GM23338 (cell line): ENCODE measurements around the gene RABIF. TPM values are rescaled to one million over a fixed set of nuclear protein-coding genes. Genes with fewer than 3 reads are reported as not detected.

Source experiments
- ATAC-seq: fragments of 200-7000 bp; cut with Tn5 transposase; 3 replicates; pipeline ENCODE4 v1.9.1; 2020
- DNase-seq: peaks from one replicate; pipeline ENCODE4 v3.0.0-alpha.2; 2015; ENCODE audit warnings: low spot score
- H2AFZ ChIP-seq: fragments of 200-600 bp; sonication (generic); 2 replicates; pipeline ENCODE4 v1.8.0; 2016; ENCODE audit warnings: antibody characterized with exemption, mild to moderate bottlenecking, moderate library complexity
- H3F3A ChIP-seq: fragments of 200-600 bp; sonication (generic); replicated peaks from 2 replicates; pipeline ENCODE4 v1.8.0; 2017; ENCODE audit warnings: antibody characterized with exemption, mixed run types, low read depth
- H3K27ac ChIP-seq: fragments of 200-600 bp; sonication (generic); 2 replicates; pipeline ENCODE4 v1.6.1; 2016; ENCODE audit warnings: low read depth
- H3K27me3 ChIP-seq: fragments of 200-600 bp; sonication (generic); 2 replicates; pipeline ENCODE4 v1.8.0; 2016; ENCODE audit warnings: mild to moderate bottlenecking, mixed run types, moderate library complexity; ENCODE audit not compliant: insufficient read depth
- H3K36me3 ChIP-seq: fragments of 200-600 bp; sonication (generic); 2 replicates; pipeline ENCODE4 v1.8.0; 2016; ENCODE audit warnings: mild to moderate bottlenecking; ENCODE audit not compliant: insufficient read depth
- H3K4me1 ChIP-seq: fragments of 200-600 bp; sonication (generic); 2 replicates; pipeline ENCODE4 v1.8.0; 2016; ENCODE audit warnings: mild to moderate bottlenecking, moderate library complexity; ENCODE audit not compliant: insufficient read depth
- H3K4me2 ChIP-seq: fragments of 200-600 bp; sonication (generic); 2 replicates; pipeline ENCODE4 v1.7.1; 2017; ENCODE audit warnings: mixed run types
- H3K4me3 ChIP-seq: fragments of 200-600 bp; sonication (generic); 2 replicates; pipeline ENCODE4 v1.6.1; 2016; ENCODE audit warnings: mixed run types
- H3K79me2 ChIP-seq: fragments of 200-600 bp; sonication (generic); replicated peaks from 2 replicates; pipeline ENCODE4 v1.8.0; 2017; ENCODE audit warnings: mild to moderate bottlenecking; ENCODE audit not compliant: insufficient read depth
- H3K9me2 ChIP-seq: fragments of 200-600 bp; sonication (generic); 2 replicates; pipeline ENCODE4 v1.8.0; 2017; ENCODE audit not compliant: insufficient read depth
- H4K20me1 ChIP-seq: fragments of 200-600 bp; sonication (generic); replicated peaks from 2 replicates; pipeline ENCODE4 v1.8.0; 2017; ENCODE audit warnings: mild to moderate bottlenecking; ENCODE audit not compliant: insufficient read depth
- H3K27ac Mint-ChIP-seq: 2 replicates; pipeline ENCODE4 v1.8.0; 2020; ENCODE audit warnings: inconsistent platforms, mild to moderate bottlenecking, moderate library complexity, mixed read lengths
- H3K27me3 Mint-ChIP-seq: 3 replicates; pipeline ENCODE4 v1.8.0; 2022; ENCODE audit warnings: low read depth, mild to moderate bottlenecking, moderate library complexity, mixed read lengths, inconsistent platforms; ENCODE audit not compliant: insufficient read depth, poor library complexity
- H3K36me3 Mint-ChIP-seq: 3 replicates; pipeline ENCODE4 v1.8.0; 2021; ENCODE audit warnings: low read depth, mild to moderate bottlenecking, inconsistent platforms, moderate library complexity, mixed read lengths
- H3K4me1 Mint-ChIP-seq: 3 replicates; pipeline ENCODE4 v1.8.0; 2020; ENCODE audit warnings: mild to moderate bottlenecking, inconsistent platforms, mixed read lengths
- H3K4me3 Mint-ChIP-seq: 3 replicates; pipeline ENCODE4 v1.8.0; 2021; ENCODE audit warnings: moderate library complexity, mild to moderate bottlenecking, inconsistent platforms, mixed read lengths
- H3K9me3 Mint-ChIP-seq: 3 replicates; pipeline ENCODE4 v1.8.0; 2020; ENCODE audit warnings: moderate library complexity, mild to moderate bottlenecking, inconsistent platforms, mixed read lengths
- CREB1 ChIP-seq: fragments of 250-450 bp; sonication (Bioruptor Pico); IDR thresholded peaks from 2 replicates; pipeline ENCODE4 v1.5.0; 2020; ENCODE audit warnings: low read depth, mild to moderate bottlenecking, moderate library complexity
- EZH2 ChIP-seq: fragments of 200-600 bp; sonication (generic); IDR thresholded peaks from one replicate; pipeline ENCODE4 v1.8.0; 2017; ENCODE audit warnings: antibody characterized with exemption, mild to moderate bottlenecking, low read depth; ENCODE audit not compliant: unreplicated experiment
- EZH2phosphoT487 ChIP-seq: fragments of 200-600 bp; sonication (generic); IDR thresholded peaks from one replicate; pipeline ENCODE4 v1.8.1; 2018; ENCODE audit warnings: antibody characterized with exemption; ENCODE audit not compliant: unreplicated experiment
- JUNB ChIP-seq: IDR thresholded peaks from one replicate; pipeline ENCODE4 v1.6.1; 2016; ENCODE audit warnings: antibody characterized with exemption; ENCODE audit not compliant: unreplicated experiment
- NANOG ChIP-seq: IDR thresholded peaks from 2 replicates; pipeline ENCODE4 v1.6.1; 2016; ENCODE audit warnings: antibody characterized with exemption, borderline replicate concordance
- POLR2AphosphoS5 ChIP-seq: IDR thresholded peaks from 2 replicates; pipeline ENCODE4 v1.6.1; 2016; ENCODE audit warnings: antibody characterized with exemption, low read depth
- STAT1 ChIP-seq: IDR thresholded peaks from one replicate; pipeline ENCODE4 v1.6.1; 2016; ENCODE audit warnings: antibody characterized with exemption; ENCODE audit not compliant: unreplicated experiment
- ZNF114 ChIP-seq: fragments of 250-450 bp; sonication (Bioruptor Pico); IDR thresholded peaks from 2 replicates; pipeline ENCODE4 v1.5.0; 2020; ENCODE audit warnings: mild to moderate bottlenecking, moderate library complexity
- ZNF331 ChIP-seq: fragments of 250-450 bp; sonication (Bioruptor Pico); IDR thresholded peaks from 2 replicates; pipeline ENCODE4 v1.5.0; 2020; ENCODE audit warnings: low read depth, mild to moderate bottlenecking, moderate library complexity
- polyA plus RNA-seq: library from polyadenylated mRNA; unstranded; fragments of >200 nt; fragmentation: Nextera tagmentation; extraction: Ambion mirVana; gene quantifications from 2 replicates; pipeline ENCODE4 v1.2.1, GENCODE V29; 2016
- total RNA-seq: library from RNA; depleted of rRNA; stranded (reverse); fragments of >200 nt; shearing (Covaris generic); gene quantifications from 2 replicates; pipeline ENCODE4 v1.2.3, GENCODE V29; 2014
- TF ChIP-seq, protein P1 (sequence below), 2 experiments: fragments of 200-600 bp in 1 of 2; sonication (generic) in 1 of 2; conservative IDR thresholded peaks; 2 replicates each; pipeline versions ENCODE4 v1.5.1 to v1.6.1; 2016 to 2017; ENCODE audit warnings: antibody characterized with exemption in 2 of 2, low read depth in 2 of 2, mild to moderate bottlenecking in 2 of 2, moderate library complexity in 1 of 2
- TF ChIP-seq, protein P2 (sequence below): IDR thresholded peaks from 2 replicates; pipeline ENCODE4 v1.6.1; 2016; ENCODE audit warnings: antibody characterized with exemption
- TF ChIP-seq, protein P3 (sequence below): IDR thresholded peaks from one replicate; pipeline ENCODE4 v1.6.1; 2018; ENCODE audit warnings: antibody characterized with exemption; ENCODE audit not compliant: unreplicated experiment
- TF ChIP-seq, protein P4 (sequence below): fragments of 250-450 bp; sonication (Bioruptor Pico); IDR thresholded peaks from 2 replicates; pipeline ENCODE4 v1.5.0; 2020; ENCODE audit warnings: mild to moderate bottlenecking, moderate library complexity

The RABIF gene
- total and polyA plus RNA-seq, 2 experiments from 2014 or later, result 4.9 to 7.6 TPM

DNA sequence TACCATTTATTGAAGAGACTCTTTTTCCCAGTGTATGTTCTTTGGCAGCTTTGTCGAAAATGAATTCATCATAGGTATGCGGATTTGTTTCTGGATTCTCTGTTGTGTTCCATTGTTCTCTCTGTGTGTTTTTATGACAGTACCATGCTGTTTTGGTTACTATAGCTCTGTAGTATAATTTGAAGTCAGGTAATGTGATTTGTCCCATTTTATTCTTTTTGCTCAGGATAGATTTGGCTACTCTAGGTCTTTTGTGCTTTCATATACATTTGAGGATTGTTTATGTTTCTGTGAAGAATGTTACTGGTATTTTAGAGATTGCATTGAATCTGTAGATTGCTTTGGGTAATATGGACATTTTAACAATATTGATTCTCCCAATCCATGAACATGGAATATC is 43.5 kb upstream of the RABIF start:
- H3K4me2 ChIP-seq, result no peak overlapping the region
- no peaks in the 10 kb centered on the region for H3K27me3 Mint-ChIP-seq
- TF ChIP-seq EZH2phosphoT487, result no peak
- TF ChIP-seq NANOG, result no peak
- no peak for TF ChIP-seq EZH2
- TF ChIP-seq POLR2AphosphoS5, result no peak
- TF ChIP-seq, protein P1, sequence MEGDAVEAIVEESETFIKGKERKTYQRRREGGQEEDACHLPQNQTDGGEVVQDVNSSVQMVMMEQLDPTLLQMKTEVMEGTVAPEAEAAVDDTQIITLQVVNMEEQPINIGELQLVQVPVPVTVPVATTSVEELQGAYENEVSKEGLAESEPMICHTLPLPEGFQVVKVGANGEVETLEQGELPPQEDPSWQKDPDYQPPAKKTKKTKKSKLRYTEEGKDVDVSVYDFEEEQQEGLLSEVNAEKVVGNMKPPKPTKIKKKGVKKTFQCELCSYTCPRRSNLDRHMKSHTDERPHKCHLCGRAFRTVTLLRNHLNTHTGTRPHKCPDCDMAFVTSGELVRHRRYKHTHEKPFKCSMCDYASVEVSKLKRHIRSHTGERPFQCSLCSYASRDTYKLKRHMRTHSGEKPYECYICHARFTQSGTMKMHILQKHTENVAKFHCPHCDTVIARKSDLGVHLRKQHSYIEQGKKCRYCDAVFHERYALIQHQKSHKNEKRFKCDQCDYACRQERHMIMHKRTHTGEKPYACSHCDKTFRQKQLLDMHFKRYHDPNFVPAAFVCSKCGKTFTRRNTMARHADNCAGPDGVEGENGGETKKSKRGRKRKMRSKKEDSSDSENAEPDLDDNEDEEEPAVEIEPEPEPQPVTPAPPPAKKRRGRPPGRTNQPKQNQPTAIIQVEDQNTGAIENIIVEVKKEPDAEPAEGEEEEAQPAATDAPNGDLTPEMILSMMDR (conservative IDR thresholded peaks at IDR 0.05; ENCODE audit: low read depth in 2 of 2), result no peak
- TF ChIP-seq, protein P2, sequence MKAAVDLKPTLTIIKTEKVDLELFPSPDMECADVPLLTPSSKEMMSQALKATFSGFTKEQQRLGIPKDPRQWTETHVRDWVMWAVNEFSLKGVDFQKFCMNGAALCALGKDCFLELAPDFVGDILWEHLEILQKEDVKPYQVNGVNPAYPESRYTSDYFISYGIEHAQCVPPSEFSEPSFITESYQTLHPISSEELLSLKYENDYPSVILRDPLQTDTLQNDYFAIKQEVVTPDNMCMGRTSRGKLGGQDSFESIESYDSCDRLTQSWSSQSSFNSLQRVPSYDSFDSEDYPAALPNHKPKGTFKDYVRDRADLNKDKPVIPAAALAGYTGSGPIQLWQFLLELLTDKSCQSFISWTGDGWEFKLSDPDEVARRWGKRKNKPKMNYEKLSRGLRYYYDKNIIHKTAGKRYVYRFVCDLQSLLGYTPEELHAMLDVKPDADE, result no peak
- no peak for TF ChIP-seq JUNB
- TF ChIP-seq, protein P3, sequence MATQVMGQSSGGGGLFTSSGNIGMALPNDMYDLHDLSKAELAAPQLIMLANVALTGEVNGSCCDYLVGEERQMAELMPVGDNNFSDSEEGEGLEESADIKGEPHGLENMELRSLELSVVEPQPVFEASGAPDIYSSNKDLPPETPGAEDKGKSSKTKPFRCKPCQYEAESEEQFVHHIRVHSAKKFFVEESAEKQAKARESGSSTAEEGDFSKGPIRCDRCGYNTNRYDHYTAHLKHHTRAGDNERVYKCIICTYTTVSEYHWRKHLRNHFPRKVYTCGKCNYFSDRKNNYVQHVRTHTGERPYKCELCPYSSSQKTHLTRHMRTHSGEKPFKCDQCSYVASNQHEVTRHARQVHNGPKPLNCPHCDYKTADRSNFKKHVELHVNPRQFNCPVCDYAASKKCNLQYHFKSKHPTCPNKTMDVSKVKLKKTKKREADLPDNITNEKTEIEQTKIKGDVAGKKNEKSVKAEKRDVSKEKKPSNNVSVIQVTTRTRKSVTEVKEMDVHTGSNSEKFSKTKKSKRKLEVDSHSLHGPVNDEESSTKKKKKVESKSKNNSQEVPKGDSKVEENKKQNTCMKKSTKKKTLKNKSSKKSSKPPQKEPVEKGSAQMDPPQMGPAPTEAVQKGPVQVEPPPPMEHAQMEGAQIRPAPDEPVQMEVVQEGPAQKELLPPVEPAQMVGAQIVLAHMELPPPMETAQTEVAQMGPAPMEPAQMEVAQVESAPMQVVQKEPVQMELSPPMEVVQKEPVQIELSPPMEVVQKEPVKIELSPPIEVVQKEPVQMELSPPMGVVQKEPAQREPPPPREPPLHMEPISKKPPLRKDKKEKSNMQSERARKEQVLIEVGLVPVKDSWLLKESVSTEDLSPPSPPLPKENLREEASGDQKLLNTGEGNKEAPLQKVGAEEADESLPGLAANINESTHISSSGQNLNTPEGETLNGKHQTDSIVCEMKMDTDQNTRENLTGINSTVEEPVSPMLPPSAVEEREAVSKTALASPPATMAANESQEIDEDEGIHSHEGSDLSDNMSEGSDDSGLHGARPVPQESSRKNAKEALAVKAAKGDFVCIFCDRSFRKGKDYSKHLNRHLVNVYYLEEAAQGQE, result no peak
- TF ChIP-seq, protein P4, sequence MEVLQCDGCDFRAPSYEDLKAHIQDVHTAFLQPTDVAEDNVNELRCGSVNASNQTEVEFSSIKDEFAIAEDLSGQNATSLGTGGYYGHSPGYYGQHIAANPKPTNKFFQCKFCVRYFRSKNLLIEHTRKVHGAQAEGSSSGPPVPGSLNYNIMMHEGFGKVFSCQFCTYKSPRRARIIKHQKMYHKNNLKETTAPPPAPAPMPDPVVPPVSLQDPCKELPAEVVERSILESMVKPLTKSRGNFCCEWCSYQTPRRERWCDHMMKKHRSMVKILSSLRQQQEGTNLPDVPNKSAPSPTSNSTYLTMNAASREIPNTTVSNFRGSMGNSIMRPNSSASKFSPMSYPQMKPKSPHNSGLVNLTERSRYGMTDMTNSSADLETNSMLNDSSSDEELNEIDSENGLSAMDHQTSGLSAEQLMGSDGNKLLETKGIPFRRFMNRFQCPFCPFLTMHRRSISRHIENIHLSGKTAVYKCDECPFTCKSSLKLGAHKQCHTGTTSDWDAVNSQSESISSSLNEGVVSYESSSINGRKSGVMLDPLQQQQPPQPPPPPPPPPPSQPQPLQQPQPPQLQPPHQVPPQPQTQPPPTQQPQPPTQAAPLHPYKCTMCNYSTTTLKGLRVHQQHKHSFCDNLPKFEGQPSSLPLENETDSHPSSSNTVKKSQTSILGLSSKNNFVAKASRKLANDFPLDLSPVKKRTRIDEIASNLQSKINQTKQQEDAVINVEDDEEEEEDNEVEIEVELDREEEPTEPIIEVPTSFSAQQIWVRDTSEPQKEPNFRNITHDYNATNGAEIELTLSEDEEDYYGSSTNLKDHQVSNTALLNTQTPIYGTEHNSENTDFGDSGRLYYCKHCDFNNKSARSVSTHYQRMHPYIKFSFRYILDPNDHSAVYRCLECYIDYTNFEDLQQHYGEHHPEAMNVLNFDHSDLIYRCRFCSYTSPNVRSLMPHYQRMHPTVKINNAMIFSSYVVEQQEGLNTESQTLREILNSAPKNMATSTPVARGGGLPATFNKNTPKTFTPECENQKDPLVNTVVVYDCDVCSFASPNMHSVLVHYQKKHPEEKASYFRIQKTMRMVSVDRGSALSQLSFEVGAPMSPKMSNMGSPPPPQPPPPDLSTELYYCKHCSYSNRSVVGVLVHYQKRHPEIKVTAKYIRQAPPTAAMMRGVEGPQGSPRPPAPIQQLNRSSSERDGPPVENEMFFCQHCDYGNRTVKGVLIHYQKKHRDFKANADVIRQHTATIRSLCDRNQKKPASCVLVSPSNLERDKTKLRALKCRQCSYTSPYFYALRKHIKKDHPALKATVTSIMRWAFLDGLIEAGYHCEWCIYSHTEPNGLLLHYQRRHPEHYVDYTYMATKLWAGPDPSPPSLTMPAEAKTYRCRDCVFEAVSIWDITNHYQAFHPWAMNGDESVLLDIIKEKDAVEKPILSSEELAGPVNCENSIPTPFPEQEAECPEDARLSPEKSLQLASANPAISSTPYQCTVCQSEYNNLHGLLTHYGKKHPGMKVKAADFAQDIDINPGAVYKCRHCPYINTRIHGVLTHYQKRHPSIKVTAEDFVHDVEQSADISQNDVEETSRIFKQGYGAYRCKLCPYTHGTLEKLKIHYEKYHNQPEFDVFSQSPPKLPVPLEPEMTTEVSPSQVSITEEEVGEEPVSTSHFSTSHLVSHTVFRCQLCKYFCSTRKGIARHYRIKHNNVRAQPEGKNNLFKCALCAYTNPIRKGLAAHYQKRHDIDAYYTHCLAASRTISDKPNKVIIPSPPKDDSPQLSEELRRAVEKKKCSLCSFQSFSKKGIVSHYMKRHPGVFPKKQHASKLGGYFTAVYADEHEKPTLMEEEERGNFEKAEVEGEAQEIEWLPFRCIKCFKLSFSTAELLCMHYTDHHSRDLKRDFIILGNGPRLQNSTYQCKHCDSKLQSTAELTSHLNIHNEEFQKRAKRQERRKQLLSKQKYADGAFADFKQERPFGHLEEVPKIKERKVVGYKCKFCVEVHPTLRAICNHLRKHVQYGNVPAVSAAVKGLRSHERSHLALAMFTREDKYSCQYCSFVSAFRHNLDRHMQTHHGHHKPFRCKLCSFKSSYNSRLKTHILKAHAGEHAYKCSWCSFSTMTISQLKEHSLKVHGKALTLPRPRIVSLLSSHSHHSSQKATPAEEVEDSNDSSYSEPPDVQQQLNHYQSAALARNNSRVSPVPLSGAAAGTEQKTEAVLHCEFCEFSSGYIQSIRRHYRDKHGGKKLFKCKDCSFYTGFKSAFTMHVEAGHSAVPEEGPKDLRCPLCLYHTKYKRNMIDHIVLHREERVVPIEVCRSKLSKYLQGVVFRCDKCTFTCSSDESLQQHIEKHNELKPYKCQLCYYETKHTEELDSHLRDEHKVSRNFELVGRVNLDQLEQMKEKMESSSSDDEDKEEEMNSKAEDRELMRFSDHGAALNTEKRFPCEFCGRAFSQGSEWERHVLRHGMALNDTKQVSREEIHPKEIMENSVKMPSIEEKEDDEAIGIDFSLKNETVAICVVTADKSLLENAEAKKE (CRISPR knock-in tag), result no peak
- no peak for TF ChIP-seq ZNF331 (CRISPR knock-in tag)
- no peak for TF ChIP-seq CREB1 (CRISPR knock-in tag)
- TF ChIP-seq ZNF114 (CRISPR knock-in tag), result no peak
- TF ChIP-seq STAT1, result no peak
- no peak overlapping the region for H3K27ac Mint-ChIP-seq
- 0 out of 2 replicates have a peak, but pooled peaks cover 3% of the 10 kb centered on the region for H3K4me1 ChIP-seq
- H3K9me2 ChIP-seq, result no peaks in the 10 kb centered on the region
- H3K4me3 ChIP-seq, result no peak overlapping the region
- no peak for ATAC-seq
- H3K9me3 Mint-ChIP-seq, result peaks cover 4% of the 10 kb centered on the region; the same call in 1 of the 3 replicates
- no peak overlapping the region for H3K4me3 Mint-ChIP-seq
- no peak overlapping the region for H2AFZ ChIP-seq
- H3K36me3 Mint-ChIP-seq, result no peaks in the 10 kb centered on the region
- H4K20me1 ChIP-seq, result no peaks in the 10 kb centered on the region
- H3K79me2 ChIP-seq, result no peaks in the 10 kb centered on the region
- no peaks in the 10 kb centered on the region for H3K36me3 ChIP-seq
- no peaks in the 10 kb centered on the region for H3K27me3 ChIP-seq
- no peaks in the 10 kb centered on the region for H3K4me1 Mint-ChIP-seq
- no peaks in the 10 kb centered on the region for H3F3A ChIP-seq
- no peak for DNase-seq
- H3K27ac ChIP-seq, result no peak overlapping the region
